GM12878 (cell line): ENCODE measurements around the gene CBR3. TPM values are rescaled to one million over a fixed set of nuclear protein-coding genes. Genes with fewer than 3 reads are reported as not detected.

Source experiments
- CBX5 ChIP-seq: sonication (generic); IDR thresholded peaks from 2 replicates; pipeline ENCODE4 v1.6.1; 2016; ENCODE audit warnings: low read depth, moderate library complexity, mild to moderate bottlenecking, inconsistent platforms
- CTCF ChIP-seq, 3 experiments: IDR thresholded peaks in 2 of 3; conservative IDR thresholded peaks in 1 of 3; 2 replicates each; pipeline ENCODE4 v1.5.1; 2011; ENCODE audit warnings: low read depth in 3 of 3, low read length in 3 of 3, mild to moderate bottlenecking in 3 of 3, control low read depth in 2 of 3, moderate library complexity in 2 of 3, inconsistent platforms in 1 of 3, mixed read lengths in 1 of 3; ENCODE audit not compliant: control insufficient read depth in 2 of 3, insufficient read depth in 1 of 3; ENCODE audit errors: extremely low read depth in 1 of 3
- EGR1 ChIP-seq, 2 experiments: IDR thresholded peaks; 1 replicate in 1 of 2; 2 replicates in 1 of 2; pipeline ENCODE4 v1.6.1; 2011 to 2012; ENCODE audit warnings: low read depth in 2 of 2, low read length in 2 of 2, borderline replicate concordance in 1 of 2, mild to moderate bottlenecking in 1 of 2, moderate library complexity in 1 of 2
- EP300 ChIP-seq, 2 experiments: fragments of 150-350 bp in 1 of 2; IDR thresholded peaks; 2 replicates each; pipeline ENCODE4 v1.6.1; 2011 to 2012; ENCODE audit warnings: low read depth in 2 of 2, low read length in 2 of 2, borderline replicate concordance in 1 of 2, improper control_type of control experiment in 1 of 2, inconsistent platforms in 1 of 2; ENCODE audit not compliant: control insufficient read depth in 1 of 2
- KAT2A ChIP-seq: conservative IDR thresholded peaks from 2 replicates; pipeline ENCODE4 v1.6.1; 2011; ENCODE audit warnings: low read depth, low read length; ENCODE audit not compliant: control insufficient read depth
- MEF2B ChIP-seq: fragments of 450-650 bp; IDR thresholded peaks from 2 replicates; pipeline ENCODE4 v1.6.1; 2018; ENCODE audit warnings: mild to moderate bottlenecking, moderate library complexity; ENCODE audit not compliant: partially characterized antibody, poor library complexity, severe bottlenecking
- MYC ChIP-seq: IDR thresholded peaks from 2 replicates; pipeline ENCODE4 v1.6.1; 2011; ENCODE audit warnings: mild to moderate bottlenecking, low read length, moderate library complexity, inconsistent platforms; ENCODE audit not compliant: insufficient read depth, insufficient replicate concordance, insufficient read length, severe bottlenecking
- RBBP5 ChIP-seq: fragments of 200-600 bp; sonication (generic); conservative IDR thresholded peaks from 2 replicates; pipeline ENCODE4 v1.6.1; 2016
- RELB ChIP-seq: fragments of 450-650 bp; IDR thresholded peaks from 2 replicates; pipeline ENCODE4 v1.6.1; 2017; ENCODE audit warnings: low read depth, mild to moderate bottlenecking, moderate library complexity
- SREBF2 ChIP-seq: IDR thresholded peaks from 2 replicates; pipeline ENCODE4 v1.6.1; 2012; ENCODE audit warnings: mild to moderate bottlenecking, low read length
- TCF7 ChIP-seq: IDR thresholded peaks from 2 replicates; pipeline ENCODE4 v1.6.1; 2014; ENCODE audit warnings: antibody characterized with exemption, borderline replicate concordance
- WRNIP1 ChIP-seq: IDR thresholded peaks from 2 replicates; pipeline ENCODE4 v1.6.1; 2011; ENCODE audit warnings: low read depth, low read length, improper control_type of control experiment, borderline replicate concordance
- ZBED1 ChIP-seq: IDR thresholded peaks from 2 replicates; pipeline ENCODE4 v1.6.1; 2016; ENCODE audit warnings: borderline replicate concordance
- ZNF592 ChIP-seq: fragments of 450-650 bp; IDR thresholded peaks from 2 replicates; pipeline ENCODE4 v1.6.1; 2017; ENCODE audit warnings: mild to moderate bottlenecking, moderate library complexity
- ZNF687 ChIP-seq: fragments of 450-650 bp; IDR thresholded peaks from 2 replicates; pipeline ENCODE4 v1.6.1; 2017; ENCODE audit warnings: mild to moderate bottlenecking, moderate library complexity
- polyA plus RNA-seq, 11 experiments: library from polyadenylated mRNA; depleted of rRNA in 4 of 11; unstranded in 6 of 11; stranded (reverse) in 5 of 11; fragments of >200 nt; fragmentation: Nextera tagmentation in 4 of 11; fragmentation: Illumina TruSeq in 1 of 11; extraction: Ambion mirVana in 4 of 11; extraction: Trizol in 1 of 11; gene quantifications; 1 replicate in 1 of 11; 2 replicates in 10 of 11; pipeline versions ENCODE4 v1.2.1 to v1.2.3, GENCODE V29; 2011 to 2016; ENCODE audit warnings: inconsistent platforms in 2 of 11, missing spikeins in 2 of 11, low read depth in 1 of 11
- total RNA-seq, 4 experiments: library from RNA; depleted of rRNA in 3 of 4; stranded (reverse); fragments of >200 nt in 3 of 4; fragmentation: Illumina TruSeq in 1 of 4; extraction: Trizol in 1 of 4; gene quantifications; 2 replicates each; pipeline versions ENCODE4 v1.2.1 to v1.2.3, GENCODE V29; 2013 to 2021

CBR3 gene
- total and polyA plus RNA-seq, 10 of the 15 experiments (the other 5 are each of a cell fraction or from before 2014, with no cell fraction given): 0.48 to 17.2 (median 11.2) TPM

GRCh38 chr21:36104317-36105300, 30.3 kb upstream of the CBR3 start (continued):
- TF ChIP-seq ZNF687 (no peak), RELB (no peak), ZBED1 (no peak), CTCF (IDR thresholded peaks at IDR 0.05 in 2 of 3, conservative IDR thresholded peaks at IDR 0.05 in 1 of 3; ENCODE audit: control insufficient read depth in 2 of 3, extremely low read depth in 1 of 3, insufficient read depth in 1 of 3, low read depth in 3 of 3, low read length in 3 of 3) (peak; percentile 29 to 52 (median 46)), SREBF2 (no peak), RBBP5 (no peak), KAT2A (no peak), ZNF592 (no peak), WRNIP1 (no peak), EP300 (IDR thresholded peaks at IDR 0.05; ENCODE audit: borderline replicate concordance in 1 of 2, control insufficient read depth in 1 of 2, low read depth in 2 of 2, low read length in 2 of 2) (no peak), EGR1 (IDR thresholded peaks at IDR 0.05; ENCODE audit: borderline replicate concordance in 1 of 2, low read depth in 2 of 2, low read length in 2 of 2) (no peak), TCF7 (no peak), MEF2B (no peak), MYC (no peak), CBX5 (no peak)
